GM12872 (cell line): ENCODE results near the gene FOXN3.

Experiments
- CTCF ChIP-seq: IDR thresholded peaks from 3 replicates; pipeline ENCODE4 v1.5.1; 2011; ENCODE audit warnings: low read depth, mild to moderate bottlenecking, low read length, moderate library complexity; ENCODE audit not compliant: insufficient read depth

FOXN3 gene

GRCh38 chr14:89114109-89114508 is 302.9 kb downstream of the FOXN3 start:
- TF ChIP-seq CTCF: no peak

GRCh38 chr14:89112720-89113119 is 304.3 kb downstream of the FOXN3 start:
- TF ChIP-seq CTCF: no peak

GRCh38 chr14:89110110-89110509 is 306.9 kb downstream of the FOXN3 start:
- no peak for TF ChIP-seq CTCF

GRCh38 chr14:89108608-89109007 is 308.4 kb downstream of the FOXN3 start:
- no peak for TF ChIP-seq CTCF

- TF ChIP-seq CTCF: no peak
Measured at GRCh38 chr14:89107626-89108025, 309.4 kb downstream of the FOXN3 start.
